ENCODE measurements around the gene ZNHIT3. TPM values are rescaled to one million over a fixed set of nuclear protein-coding genes. Genes with fewer than 3 reads are reported as not detected.

ZNHIT3 gene
- total RNA-seq, 6 experiments from 2014 or later = 26.7 to 32.2 (median 29.6) TPM

- no peak for TF ChIP-seq CTCF (IDR thresholded peaks at IDR 0.05)
- H3K27ac Mint-ChIP-seq = no peak overlapping the region
- no peaks in the 10 kb centered on the region for H3K9me3 Mint-ChIP-seq
- no peak overlapping the region for H3K4me3 Mint-ChIP-seq
- peaks cover 20% of the 10 kb centered on the region for H3K36me3 Mint-ChIP-seq (ENCODE audit: low read depth)
- no peaks in the 10 kb centered on the region; the same call in 1 of the 2 replicates for H3K27me3 Mint-ChIP-seq (ENCODE audit: insufficient read depth)
- DNase-seq = no peak
- no peaks in the 10 kb centered on the region for H3K4me1 Mint-ChIP-seq (ENCODE audit: low read depth)
Observed at GRCh38 chr17:36510636-36511035, 24.2 kb downstream of the ZNHIT3 start.

- no peak for TF ChIP-seq CTCF (IDR thresholded peaks at IDR 0.05)
- Mint-ChIP-seq H3K4me3 (no peak overlapping the region), H3K27me3 (ENCODE audit: insufficient read depth) (no peaks in the 10 kb centered on the region; the same call in 1 of the 2 replicates), H3K9me3 (no peaks in the 10 kb centered on the region), H3K27ac (no peak overlapping the region), H3K36me3 (ENCODE audit: low read depth) (peaks cover 22% of the 10 kb centered on the region), H3K4me1 (ENCODE audit: low read depth) (no peaks in the 10 kb centered on the region)
- DNase-seq = no peak
Observed at GRCh38 chr17:36511216-36511615, 24.7 kb downstream of the ZNHIT3 start.

- Mint-ChIP-seq H3K9me3 (no peaks in the 10 kb centered on the region), H3K4me3 (no peak overlapping the region), H3K27me3 (ENCODE audit: insufficient read depth) (no peaks in the 10 kb centered on the region; the same call in 1 of the 2 replicates), H3K27ac (no peak overlapping the region), H3K36me3 (ENCODE audit: low read depth) (peaks cover 22% of the 10 kb centered on the region), H3K4me1 (ENCODE audit: low read depth) (no peaks in the 10 kb centered on the region)
- no peak for TF ChIP-seq CTCF (IDR thresholded peaks at IDR 0.05)
- no peak for DNase-seq
Observed at GRCh38 chr17:36512641-36513040, 26.2 kb downstream of the ZNHIT3 start.

- no peaks in the 10 kb centered on the region for H3K4me1 Mint-ChIP-seq (ENCODE audit: low read depth)
- DNase-seq = no peak
- H3K36me3 Mint-ChIP-seq (ENCODE audit: low read depth) = peaks cover 18% of the 10 kb centered on the region
- H3K27me3 Mint-ChIP-seq (ENCODE audit: insufficient read depth) = no peaks in the 10 kb centered on the region; the same call in 1 of the 2 replicates
- H3K27ac Mint-ChIP-seq = no peak overlapping the region
- TF ChIP-seq CTCF (IDR thresholded peaks at IDR 0.05) = no peak
- no peaks in the 10 kb centered on the region for H3K9me3 Mint-ChIP-seq
- no peak overlapping the region for H3K4me3 Mint-ChIP-seq
Observed at GRCh38 chr17:36514856-36515255, 28.4 kb downstream of the ZNHIT3 start.

- TF ChIP-seq CTCF (IDR thresholded peaks at IDR 0.05) = no peak
- H3K4me3 Mint-ChIP-seq = no peak overlapping the region
- no peak overlapping the region for H3K27ac Mint-ChIP-seq
- no peaks in the 10 kb centered on the region for H3K9me3 Mint-ChIP-seq
- DNase-seq = no peak
- peaks cover 21% of the 10 kb centered on the region for H3K36me3 Mint-ChIP-seq (ENCODE audit: low read depth)
- no peaks in the 10 kb centered on the region for H3K4me1 Mint-ChIP-seq (ENCODE audit: low read depth)
- no peaks in the 10 kb centered on the region; the same call in 1 of the 2 replicates for H3K27me3 Mint-ChIP-seq (ENCODE audit: insufficient read depth)
Observed at GRCh38 chr17:36515837-36516236, 29.4 kb downstream of the ZNHIT3 start.

GRCh38 chr17:36523113-36523512, 36.6 kb downstream of the ZNHIT3 start:
- no peak for TF ChIP-seq CTCF (IDR thresholded peaks at IDR 0.05)
- Mint-ChIP-seq H3K27ac (no peak overlapping the region), H3K36me3 (ENCODE audit: low read depth) (peaks cover 39% of the 10 kb centered on the region), H3K4me1 (ENCODE audit: low read depth) (peaks cover 23% of the 10 kb centered on the region), H3K4me3 (no peak overlapping the region), H3K9me3 (no peaks in the 10 kb centered on the region), H3K27me3 (ENCODE audit: insufficient read depth) (no peaks in the 10 kb centered on the region)
- no peak for DNase-seq

Measured in HFFc6 (cell line).